Chondrocyte (in vitro differentiated cells): ENCODE measurements around the gene VPS4B. TPM values are rescaled to one million over a fixed set of nuclear protein-coding genes. Genes with fewer than 3 reads are reported as not detected.
A peak's percentile ranks its signal among the peaks of the same experiment; 100 is the strongest.

Source experiments
- DNase-seq: peaks from one replicate; pipeline ENCODE4 v3.0.0; 2021; ENCODE audit warnings: mixed read lengths, low spot score
- H3K27ac Mint-ChIP-seq: one replicate; pipeline ENCODE4 v1.8.0; 2021; ENCODE audit warnings: mild to moderate bottlenecking, moderate library complexity, mixed read lengths; ENCODE audit not compliant: unreplicated experiment
- H3K27me3 Mint-ChIP-seq: 2 replicates; pipeline ENCODE4 v1.8.0; 2021; ENCODE audit warnings: low read depth, mixed read lengths
- H3K36me3 Mint-ChIP-seq: 2 replicates; pipeline ENCODE4 v1.8.0; 2021; ENCODE audit warnings: low read depth, mixed read lengths
- H3K4me1 Mint-ChIP-seq: 2 replicates; pipeline ENCODE4 v1.8.0; 2021; ENCODE audit warnings: low read depth, mild to moderate bottlenecking, mixed read lengths
- H3K4me3 Mint-ChIP-seq: one replicate; pipeline ENCODE4 v1.8.0; 2021; ENCODE audit warnings: mild to moderate bottlenecking, moderate library complexity, mixed read lengths; ENCODE audit not compliant: unreplicated experiment
- H3K9me3 Mint-ChIP-seq: 2 replicates; pipeline ENCODE4 v1.8.0; 2021; ENCODE audit warnings: low read depth, mixed read lengths
- CTCF ChIP-seq: fragments of 200-600 bp; sonication (generic); IDR thresholded peaks from 2 replicates; pipeline ENCODE4 v1.5.0; 2021; ENCODE audit warnings: antibody characterized with exemption, mild to moderate bottlenecking, moderate library complexity
- total RNA-seq: library from RNA; stranded (reverse); gene quantifications from 3 replicates; pipeline ENCODE4 v1.2.1, GENCODE V29; 2021

VPS4B gene
- total RNA-seq, 1 donor from 2014 or later: 54.9 TPM

- Mint-ChIP-seq H3K27ac (no peak overlapping the region), H3K4me3 (no peak overlapping the region), H3K36me3 (no peaks in the 10 kb centered on the region), H3K4me1 (peaks cover 4% of the 10 kb centered on the region), H3K27me3 (peaks cover 23% of the 10 kb centered on the region), H3K9me3 (no peaks in the 10 kb centered on the region)
- no peak for TF ChIP-seq CTCF
- DNase-seq: no peak
Measured at GRCh38 chr18:63433334-63433866, 11.1 kb upstream of the VPS4B start.

GRCh38 chr18:63431180-63431579 is 8.9 kb upstream of the VPS4B start:
- Mint-ChIP-seq H3K36me3 (no peaks in the 10 kb centered on the region), H3K4me3 (no peak overlapping the region), H3K27me3 (peaks cover 23% of the 10 kb centered on the region), H3K27ac (no peak overlapping the region), H3K9me3 (no peaks in the 10 kb centered on the region), H3K4me1 (no peaks in the 10 kb centered on the region)
- DNase-seq: no peak
- no peak for TF ChIP-seq CTCF

- Mint-ChIP-seq H3K27me3 (peaks cover 22% of the 10 kb centered on the region), H3K27ac (no peak overlapping the region)
- no peak for DNase-seq
Measured at GRCh38 chr18:63430526-63430925, 8.2 kb upstream of the VPS4B start.

GRCh38 chr18:63427558-63427957 is 5.3 kb upstream of the VPS4B start:
- H3K36me3 Mint-ChIP-seq: no peaks in the 10 kb centered on the region
- no peak overlapping the region for H3K4me3 Mint-ChIP-seq
- H3K27me3 Mint-ChIP-seq: peaks cover 16% of the 10 kb centered on the region
- no peak for TF ChIP-seq CTCF
- no peak overlapping the region for H3K27ac Mint-ChIP-seq
- H3K9me3 Mint-ChIP-seq: no peaks in the 10 kb centered on the region
- DNase-seq: no peak
- H3K4me1 Mint-ChIP-seq: peaks cover 9% of the 10 kb centered on the region

More at GRCh38 chr18:63430526-63430925, 8.2 kb upstream of the VPS4B start:
- Mint-ChIP-seq H3K9me3 (no peaks in the 10 kb centered on the region), H3K4me1 (no peaks in the 10 kb centered on the region), H3K36me3 (no peaks in the 10 kb centered on the region), H3K4me3 (no peak overlapping the region)
- no peak for TF ChIP-seq CTCF

- Mint-ChIP-seq H3K27ac (peak overlapping the region; percentile 98), H3K27me3 (no peaks in the 10 kb centered on the region)
Measured at GRCh38 chr18:63422864-63423304, 608 bp upstream of the VPS4B start.

More at GRCh38 chr18:63422864-63423304, 608 bp upstream of the VPS4B start:
- H3K4me3 Mint-ChIP-seq: peak overlapping the region; percentile 97
- peaks cover 20% of the 10 kb centered on the region for H3K4me1 Mint-ChIP-seq
- no peaks in the 10 kb centered on the region for H3K9me3 Mint-ChIP-seq
- peak; percentile 57 for TF ChIP-seq CTCF
- no peak for DNase-seq
- peaks cover 2% of the 10 kb centered on the region for H3K36me3 Mint-ChIP-seq
